ENCODE measurements around the gene PFDN2. TPM values are rescaled to one million over a fixed set of nuclear protein-coding genes. Genes with fewer than 3 reads are reported as not detected.
A peak's percentile ranks its signal among the peaks of the same experiment; 100 is the strongest.

PFDN2 gene
- total RNA-seq, 5 donors from 2014 or later (not counting 1 experiment from before 2014, with no cell fraction given): 32.4 to 48.3 (median 42.1) TPM

DNA sequence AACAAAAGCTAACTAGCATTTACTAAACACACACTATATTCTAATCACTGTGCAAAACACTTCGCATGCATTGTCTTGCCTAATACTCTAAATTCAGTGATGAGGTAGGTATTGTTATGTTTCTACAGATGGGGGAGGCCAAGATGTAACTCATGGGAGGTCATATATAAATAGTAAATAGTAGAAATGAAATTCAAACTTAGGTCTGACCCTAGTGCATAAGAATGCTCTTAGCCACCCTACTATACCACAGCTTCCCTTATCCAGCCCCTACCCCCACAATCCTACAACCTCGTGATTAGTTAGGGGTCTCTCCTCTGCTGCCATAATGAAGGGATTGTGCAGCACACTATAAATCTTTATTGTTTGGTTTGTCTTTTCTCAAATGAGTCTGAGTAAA is 3.3 kb downstream of the PFDN2 start:
- Histone ChIP-seq H3K27ac (ENCODE audit: low read length) (no peak overlapping the region), H3K27me3 (replicated peaks in 1 of 2; ENCODE audit: control insufficient read depth in 2 of 2, extremely low read depth in 1 of 2, insufficient read depth in 2 of 2, low read length in 1 of 2) (no peaks in the 10 kb centered on the region), H3K9me3 (no peaks in the 10 kb centered on the region), H3K4me3 (ENCODE audit: control insufficient read depth in 1 of 2, extremely low read depth in 1 of 2, low read length in 1 of 2) (no peak overlapping the region), H3K4me1 (ENCODE audit: control insufficient read depth in 1 of 2, extremely low read depth in 1 of 2, insufficient read depth in 2 of 2, low read length in 2 of 2) (peaks cover 24 to 36% of the 10 kb centered on the region in 2 experiments), H3K36me3 (ENCODE audit: control insufficient read depth in 2 of 2, extremely low read depth in 1 of 2, insufficient read depth in 1 of 2, low read length in 1 of 2) (peaks cover 4 to 15% of the 10 kb centered on the region in 2 donors)
- no peak for ATAC-seq (replicated peaks in 1 of 4)
- Mint-ChIP-seq H3K9me3 (no peaks in the 10 kb centered on the region), H3K27ac (no peak overlapping the region), H3K36me3 (peaks cover 5% of the 10 kb centered on the region), H3K27me3 (no peaks in the 10 kb centered on the region), H3K4me1 (peaks cover 72 to 73% (median 73%) of the 10 kb centered on the region in 3 donors), H3K4me3 (no peak overlapping the region)
- no CpG with 5 or more reads among the region's 2 CpGs for WGBS (ENCODE audit: insufficient coverage)
- no peak for DNase-seq
- CTCF ChIA-PET: no interaction called here
- POLR2A ChIA-PET: interaction anchor here (0.7 to 1.2 kb wide), 2 partner anchors 10 to 235 kb away, joined by 3 to 4 read pairs; no protein-coding TSS in a partner anchor

DNA sequence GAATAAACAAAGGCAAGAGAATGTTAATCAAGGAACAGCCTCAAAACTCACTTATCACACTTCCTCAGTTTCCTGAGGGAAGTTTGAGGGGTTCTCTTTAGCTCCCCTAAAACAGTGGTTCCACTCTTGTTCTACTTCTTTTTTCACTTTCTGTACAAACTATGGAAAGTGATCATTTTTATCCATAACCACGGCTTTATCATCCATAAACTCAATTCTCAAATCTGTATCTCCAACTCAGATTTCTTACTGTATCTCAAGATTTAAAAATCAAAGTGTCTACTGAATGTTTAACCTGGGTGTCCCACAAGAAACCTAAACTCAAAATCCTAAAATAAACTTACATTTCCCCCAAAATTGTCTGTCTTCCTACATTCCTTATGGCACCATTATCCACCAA is 3.9 kb downstream of the PFDN2 start:
- no peak overlapping the region for H3K4me3 ChIP-seq (ENCODE audit: control insufficient read depth in 1 of 2, extremely low read depth in 1 of 2, low read length in 1 of 2)
- H3K27ac ChIP-seq (ENCODE audit: low read length): no peak overlapping the region
- 50% methylated on average over 1 of the region's 1 CpG for WGBS (ENCODE audit: insufficient coverage)
- DNase-seq (no peak), ATAC-seq (replicated peaks in 1 of 4) (no peak)
- no peaks in the 10 kb centered on the region for H3K9me3 Mint-ChIP-seq
- H3K36me3 Mint-ChIP-seq: peaks cover 10% of the 10 kb centered on the region
- no peaks in the 10 kb centered on the region for H3K9me3 ChIP-seq
- CTCF ChIA-PET: no interaction called here
- no peak overlapping the region for H3K27ac Mint-ChIP-seq
- POLR2A ChIA-PET: interaction anchor here in 1 of 2 donors (1.2 kb wide), 1 partner anchor 9 kb away, joined by 3 read pairs; no protein-coding TSS in a partner anchor
- peaks cover 67 to 73% (median 69%) of the 10 kb centered on the region in 3 donors for H3K4me1 Mint-ChIP-seq
- H3K4me3 Mint-ChIP-seq: no peak overlapping the region
- H3K27me3 ChIP-seq (replicated peaks in 1 of 2; ENCODE audit: control insufficient read depth in 2 of 2, extremely low read depth in 1 of 2, insufficient read depth in 2 of 2, low read length in 1 of 2): no peaks in the 10 kb centered on the region
- no peaks in the 10 kb centered on the region for H3K27me3 Mint-ChIP-seq
- peaks cover 18 to 30% of the 10 kb centered on the region in 2 experiments for H3K4me1 ChIP-seq (ENCODE audit: control insufficient read depth in 1 of 2, extremely low read depth in 1 of 2, insufficient read depth in 2 of 2, low read length in 2 of 2)
- H3K36me3 ChIP-seq (ENCODE audit: control insufficient read depth in 2 of 2, extremely low read depth in 1 of 2, insufficient read depth in 1 of 2, low read length in 1 of 2): peaks cover 4 to 15% of the 10 kb centered on the region in 2 donors

DNA sequence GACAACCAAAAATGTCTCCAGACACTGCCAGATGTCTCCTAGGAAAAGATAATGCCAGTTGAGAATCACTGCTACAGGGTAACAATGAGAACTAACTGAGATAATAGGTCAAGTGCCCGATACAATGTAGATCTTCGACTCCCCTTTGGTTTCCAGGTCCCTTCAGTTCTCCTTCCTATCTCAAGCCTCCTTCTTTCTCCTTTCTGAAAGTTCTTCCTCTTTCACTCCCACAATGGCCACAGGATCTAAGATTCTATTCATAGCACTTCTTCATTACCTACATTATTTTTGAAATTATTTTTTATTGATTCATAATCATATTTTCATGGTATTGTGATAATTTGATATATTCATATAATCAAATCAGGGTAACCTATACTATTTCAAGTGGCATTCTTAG is 6.3 kb downstream of the PFDN2 start:
- CTCF ChIA-PET: no interaction called here

DNA sequence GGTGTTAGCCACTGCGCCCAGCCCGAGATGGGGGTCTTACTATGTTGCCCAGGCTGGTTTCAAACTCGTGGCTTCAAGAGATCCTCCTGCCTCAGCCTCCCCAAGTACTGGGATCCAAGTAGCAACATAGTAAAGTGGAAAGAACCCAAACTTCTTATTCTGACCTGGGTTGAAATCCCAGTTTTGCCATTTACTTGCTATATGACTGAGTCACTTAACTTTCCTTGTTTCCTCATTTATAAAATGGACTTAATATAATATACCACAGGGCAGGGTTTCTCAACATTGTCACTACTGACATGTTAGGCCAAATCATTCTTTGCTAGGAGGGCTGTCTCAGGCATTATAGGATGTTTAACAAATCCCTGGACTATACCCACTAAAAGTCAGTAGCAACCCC is 6.7 kb downstream of the PFDN2 start:
- Histone ChIP-seq H3K9me3 (no peaks in the 10 kb centered on the region), H3K27ac (ENCODE audit: low read length) (no peak overlapping the region), H3K4me1 (ENCODE audit: control insufficient read depth in 1 of 2, extremely low read depth in 1 of 2, insufficient read depth in 2 of 2, low read length in 2 of 2) (peaks cover 5 to 10% of the 10 kb centered on the region in 2 experiments), H3K4me3 (ENCODE audit: control insufficient read depth in 1 of 2, extremely low read depth in 1 of 2, low read length in 1 of 2) (no peak overlapping the region), H3K27me3 (replicated peaks in 1 of 2; ENCODE audit: control insufficient read depth in 2 of 2, extremely low read depth in 1 of 2, insufficient read depth in 2 of 2, low read length in 1 of 2) (no peaks in the 10 kb centered on the region), H3K36me3 (ENCODE audit: control insufficient read depth in 2 of 2, extremely low read depth in 1 of 2, insufficient read depth in 1 of 2, low read length in 1 of 2) (peaks cover 4 to 15% of the 10 kb centered on the region in 2 donors)
- Mint-ChIP-seq H3K27me3 (no peaks in the 10 kb centered on the region), H3K27ac (no peak overlapping the region), H3K4me1 (peaks cover 50 to 64% (median 53%) of the 10 kb centered on the region in 3 donors), H3K9me3 (no peaks in the 10 kb centered on the region), H3K36me3 (peaks cover 17% of the 10 kb centered on the region), H3K4me3 (no peak overlapping the region)
- CTCF ChIA-PET: no interaction called here
- DNase-seq (no peak), ATAC-seq (replicated peaks in 1 of 4) (no peak)
- WGBS (ENCODE audit: insufficient coverage): 100% methylated on average over 1 of the region's 3 CpGs
- POLR2A ChIA-PET: no interaction called here

More for the DNA sequence above, 6.3 kb downstream of the PFDN2 start:
- Histone ChIP-seq H3K27me3 (replicated peaks in 1 of 2; ENCODE audit: control insufficient read depth in 2 of 2, extremely low read depth in 1 of 2, insufficient read depth in 2 of 2, low read length in 1 of 2) (no peaks in the 10 kb centered on the region), H3K36me3 (ENCODE audit: control insufficient read depth in 2 of 2, extremely low read depth in 1 of 2, insufficient read depth in 1 of 2, low read length in 1 of 2) (peaks cover 4 to 15% of the 10 kb centered on the region in 2 donors), H3K4me3 (ENCODE audit: control insufficient read depth in 1 of 2, extremely low read depth in 1 of 2, low read length in 1 of 2) (no peak overlapping the region), H3K27ac (ENCODE audit: low read length) (no peak overlapping the region), H3K9me3 (no peaks in the 10 kb centered on the region), H3K4me1 (ENCODE audit: control insufficient read depth in 1 of 2, extremely low read depth in 1 of 2, insufficient read depth in 2 of 2, low read length in 2 of 2) (peaks cover 7 to 14% of the 10 kb centered on the region in 2 experiments)
- peaks cover 51 to 64% (median 54%) of the 10 kb centered on the region in 3 donors for H3K4me1 Mint-ChIP-seq
- DNase-seq (no peak), ATAC-seq (replicated peaks in 1 of 4) (no peak)
- no CpG with 5 or more reads among the region's 2 CpGs for WGBS (ENCODE audit: insufficient coverage)
- H3K36me3 Mint-ChIP-seq: peaks cover 13% of the 10 kb centered on the region
- no peak overlapping the region for H3K4me3 Mint-ChIP-seq
- POLR2A ChIA-PET: interaction anchor here in 1 of 2 donors (0.7 kb wide), 1 partner anchor 21 kb away, joined by 3 read pairs; the partner anchor contains the start of gene DEDD
- no peaks in the 10 kb centered on the region for H3K9me3 Mint-ChIP-seq
- no peak overlapping the region for H3K27ac Mint-ChIP-seq
- no peaks in the 10 kb centered on the region for H3K27me3 Mint-ChIP-seq

DNA sequence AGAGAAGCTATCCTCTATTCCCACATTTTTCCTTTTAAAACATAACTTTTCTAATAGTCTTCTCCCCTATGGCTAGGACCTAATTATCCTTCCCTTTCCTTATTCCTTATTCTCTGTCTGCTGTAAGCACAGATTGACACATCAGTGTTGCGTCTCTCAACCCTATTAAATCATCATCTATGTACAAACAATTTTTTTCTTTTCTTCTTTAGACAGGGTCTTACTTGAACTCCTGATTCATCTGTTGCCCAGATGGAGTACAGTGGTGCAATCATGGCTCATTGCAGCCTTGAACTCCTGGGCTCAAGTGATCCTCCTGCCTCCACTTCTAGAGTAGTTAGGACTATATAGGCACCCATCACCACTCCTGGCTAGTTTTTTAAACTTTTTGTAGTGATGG is 11.4 kb downstream of the PFDN2 start:
- POLR2A ChIA-PET: no interaction called here

DNA sequence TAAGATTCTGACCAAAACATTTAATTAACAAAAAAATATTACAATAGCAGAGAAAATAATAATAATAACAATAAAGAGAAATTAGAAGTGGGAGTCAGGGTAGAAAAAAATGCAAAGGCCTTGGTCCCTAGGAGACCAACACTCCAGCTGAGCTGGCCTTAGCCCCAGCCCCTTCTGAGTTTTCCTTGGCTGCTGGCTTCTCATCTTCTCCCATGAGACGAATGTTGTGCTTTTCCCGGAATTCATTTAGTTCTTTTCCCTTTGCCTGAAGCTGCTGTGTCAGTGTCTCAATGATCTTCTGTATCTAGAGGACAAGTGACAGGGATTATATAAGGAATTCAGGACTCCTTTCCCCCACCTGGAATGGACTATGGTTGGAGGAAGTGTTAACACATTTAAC is 17.3 kb downstream of the PFDN2 start:
- CTCF ChIA-PET: interaction anchor here (0.6 to 1.9 kb wide), 5 partner anchors 12 to 92 kb away, joined by 3 to 8 read pairs (median 4); partner anchors contain the start of gene ARHGAP30 (in 1 of the 2)
- Histone ChIP-seq H3K27me3 (replicated peaks in 1 of 2; ENCODE audit: control insufficient read depth in 2 of 2, extremely low read depth in 1 of 2, insufficient read depth in 2 of 2, low read length in 1 of 2) (no peaks in the 10 kb centered on the region), H3K4me3 (ENCODE audit: control insufficient read depth in 1 of 2, extremely low read depth in 1 of 2, low read length in 1 of 2) (no peak overlapping the region), H3K9me3 (no peaks in the 10 kb centered on the region), H3K36me3 (ENCODE audit: control insufficient read depth in 2 of 2, extremely low read depth in 1 of 2, insufficient read depth in 1 of 2, low read length in 1 of 2) (peaks cover 3 to 24% of the 10 kb centered on the region in 2 donors), H3K27ac (ENCODE audit: low read length) (no peak overlapping the region), H3K4me1 (ENCODE audit: control insufficient read depth in 1 of 2, extremely low read depth in 1 of 2, insufficient read depth in 2 of 2, low read length in 2 of 2) (peaks cover 2 to 20% of the 10 kb centered on the region in 2 experiments)
- H3K4me3 Mint-ChIP-seq: no peak overlapping the region
- peaks cover 13% of the 10 kb centered on the region for H3K36me3 Mint-ChIP-seq
- POLR2A ChIA-PET: interaction anchor here in 1 of 2 donors (0.7 kb wide), 1 partner anchor 295 kb away, joined by 3 read pairs; no protein-coding TSS in a partner anchor
- H3K27ac Mint-ChIP-seq: no peak overlapping the region
- no peaks in the 10 kb centered on the region for H3K9me3 Mint-ChIP-seq
- H3K27me3 Mint-ChIP-seq: peaks cover 0 to 3% of the 10 kb centered on the region in 2 donors
- peaks cover 21 to 31% (median 30%) of the 10 kb centered on the region in 3 donors for H3K4me1 Mint-ChIP-seq
- DNase-seq (no peak), ATAC-seq (replicated peaks in 1 of 4) (no peak)
- WGBS (ENCODE audit: insufficient coverage): no CpG with 5 or more reads among the region's 2 CpGs

More for the DNA sequence above, 11.4 kb downstream of the PFDN2 start:
- H3K27me3 ChIP-seq (replicated peaks in 1 of 2; ENCODE audit: control insufficient read depth in 2 of 2, extremely low read depth in 1 of 2, insufficient read depth in 2 of 2, low read length in 1 of 2): no peaks in the 10 kb centered on the region
- peak overlapping the region in 1 of 2 donors; percentile 51 for H3K27ac Mint-ChIP-seq
- no peak overlapping the region for H3K27ac ChIP-seq (ENCODE audit: low read length)
- no peaks in the 10 kb centered on the region for H3K27me3 Mint-ChIP-seq
- ATAC-seq (replicated peaks in 1 of 4) (no peak), DNase-seq (no peak)
- H3K4me3 ChIP-seq (ENCODE audit: control insufficient read depth in 1 of 2, extremely low read depth in 1 of 2, low read length in 1 of 2): no peak overlapping the region
- no peaks in the 10 kb centered on the region for H3K9me3 ChIP-seq
- H3K4me1 ChIP-seq (ENCODE audit: control insufficient read depth in 1 of 2, extremely low read depth in 1 of 2, insufficient read depth in 2 of 2, low read length in 2 of 2): no peaks in the 10 kb centered on the region
- no peaks in the 10 kb centered on the region for H3K9me3 Mint-ChIP-seq
- CTCF ChIA-PET: no interaction called here
- H3K36me3 Mint-ChIP-seq: peaks cover 28% of the 10 kb centered on the region
- no peak overlapping the region for H3K4me3 Mint-ChIP-seq
- H3K4me1 Mint-ChIP-seq: peaks cover 17 to 29% (median 19%) of the 10 kb centered on the region in 3 donors
- peaks cover 3 to 17% of the 10 kb centered on the region in 2 donors for H3K36me3 ChIP-seq (ENCODE audit: control insufficient read depth in 2 of 2, extremely low read depth in 1 of 2, insufficient read depth in 1 of 2, low read length in 1 of 2)
- WGBS (ENCODE audit: insufficient coverage): 83% methylated on average over 1 of the region's 1 CpG

Measured in T-cell (primary cell).